ENCODE results near the gene ZNF283. TPM values are rescaled to one million over a fixed set of nuclear protein-coding genes. Genes with fewer than 3 reads are reported as not detected.

The ZNF283 gene
- total and polyA plus RNA-seq, 12 donors: 1.7 to 16.9 (median 11.7) TPM

GRCh38 chr19:43779820-43780219 is 47.3 kb upstream of the ZNF283 start:
- Histone ChIP-seq H3K4me3 (peak overlapping the region in 2 of 10 donors; percentile 2 to 41), H3K9me3 (no peaks in the 10 kb centered on the region), H3K4me1 (peaks cover 0 to 60% (median 7%) of the 10 kb centered on the region in 9 donors), H3K27me3 (peaks cover 0 to 35% (median 18%) of the 10 kb centered on the region in 7 donors), H3K36me3 (no peaks in the 10 kb centered on the region), H3K27ac (peak overlapping the region in 1 of 10 donors; percentile 74)
- intact Hi-C loops (cut with DNase I): loop anchor here in 4 of 10 donors (5.0 to 10.0 kb wide), 4 partner anchors 33 to 235 kb away; partner anchors contain the start of gene PLAUR (in 1 of the 4)
- ATAC-seq (no peak), DNase-seq (no peak)
- peak in 1 of 9 donors; percentile 12 for TF ChIP-seq CTCF (IDR thresholded peaks at IDR 0.05)
- 38 to 46% methylated on average over 3 of the region's 3 CpGs for WGBS, 2 donors

GRCh38 chr19:43780706-43781525 is 46.2 kb upstream of the ZNF283 start, which contains the start of gene KCNN4:
Gene KCNN4, minus strand, starts transcription at chr19:43780973. Its CDS starts 112 bp downstream, at chr19:43780861.
- H3K4me3 ChIP-seq: peak within 1 kb of the TSS in 1 of 10 donors; percentile 45
- no peaks in the 10 kb centered on the region for H3K9me3 ChIP-seq
- intact Hi-C loops (cut with DNase I): loop anchor here in 4 of 10 donors (5.0 to 10.0 kb wide), 4 partner anchors 34 to 236 kb away; partner anchors contain the start of gene PLAUR (in 1 of the 4)
- 33 to 35% methylated on average over 19 of the region's 19 CpGs for WGBS, 2 donors
- peaks cover 0 to 62% (median 4%) of the 10 kb centered on the region in 9 donors for H3K4me1 ChIP-seq
- peak within 1 kb of the TSS in 1 of 10 donors; percentile 74 for H3K27ac ChIP-seq
- H3K36me3 ChIP-seq: no peaks in the 10 kb centered on the region
- TF ChIP-seq CTCF (IDR thresholded peaks at IDR 0.05): no peak
- DNase-seq (no peak), ATAC-seq (no peak)
- peaks cover 0 to 35% (median 18%) of the 10 kb centered on the region in 7 donors for H3K27me3 ChIP-seq

- Histone ChIP-seq H3K36me3 (no peaks in the 10 kb centered on the region), H3K4me3 (no peak overlapping the region), H3K27ac (no peak overlapping the region), H3K9me3 (no peaks in the 10 kb centered on the region), H3K4me1 (peaks cover 0 to 56% (median 4%) of the 10 kb centered on the region in 9 donors), H3K27me3 (peaks cover 0 to 35% (median 18%) of the 10 kb centered on the region in 7 donors)
- no peak for DNase-seq
- intact Hi-C loops (cut with DNase I): loop anchor here in 5 of 10 donors (2.0 to 10.0 kb wide), 5 partner anchors 34 to 237 kb away; partner anchors contain the start of gene PLAUR (in 1 of the 5)
- WGBS, 2 donors: 89 to 90% methylated on average over 14 of the region's 14 CpGs
- TF ChIP-seq CTCF (IDR thresholded peaks at IDR 0.05): no peak
- ATAC-seq: no peak
These were observed 45.4 kb upstream of the ZNF283 start for GRCh38 chr19:43781630-43782310.

GRCh38 chr19:43782311-43782660 is 44.8 kb upstream of the ZNF283 start:
- H3K36me3 ChIP-seq: no peaks in the 10 kb centered on the region
- peaks cover 0 to 35% (median 18%) of the 10 kb centered on the region in 7 donors for H3K27me3 ChIP-seq
- TF ChIP-seq CTCF (IDR thresholded peaks at IDR 0.05): no peak
- no peaks in the 10 kb centered on the region for H3K9me3 ChIP-seq
- intact Hi-C loops (cut with DNase I): loop anchor here in 5 of 10 donors (2.0 to 10.0 kb wide), 5 partner anchors 35 to 237 kb away; partner anchors contain the start of gene PLAUR (in 1 of the 5)
- ATAC-seq (no peak), DNase-seq (no peak)
- no peak overlapping the region for H3K4me3 ChIP-seq
- peak overlapping the region in 1 of 10 donors; percentile 13 for H3K27ac ChIP-seq
- H3K4me1 ChIP-seq: peaks cover 0 to 53% (median 4%) of the 10 kb centered on the region in 9 donors
- WGBS, 2 donors: 56 to 61% methylated on average over 8 of the region's 8 CpGs
